Spleen (tissue), 11 donors: ENCODE results near the gene RUFY3. TPM values are rescaled to one million over a fixed set of nuclear protein-coding genes. Genes with fewer than 3 reads are reported as not detected.

ENCODE experiments used
- DNase-seq: peaks from one replicate; pipeline ENCODE4 v3.0.0-alpha.2; 2020
- H3K27ac ChIP-seq, 8 donors: fragments of 200-600 bp; sonication (generic) in 7 of 8; 1 replicate in 4 of 8; 2 replicates in 4 of 8; pipeline versions ENCODE4 v1.5.0 to v1.8.0; 2016 to 2021; ENCODE audit warnings: inconsistent platforms in 4 of 8, mild to moderate bottlenecking in 4 of 8, moderate library complexity in 1 of 8
- H3K27me3 ChIP-seq, 7 donors: fragments of 200-600 bp; sonication (generic) in 6 of 7; replicated peaks in 1 of 7; 1 replicate in 4 of 7; 2 replicates in 3 of 7; pipeline versions ENCODE4 v1.5.0 to v1.8.0; 2016 to 2021; ENCODE audit warnings: inconsistent platforms in 3 of 7, mild to moderate bottlenecking in 1 of 7
- H3K36me3 ChIP-seq, 6 donors: fragments of 200-600 bp; sonication (generic) in 5 of 6; 1 replicate in 4 of 6; 2 replicates in 2 of 6; pipeline versions ENCODE4 v1.5.0 to v1.8.0; 2016 to 2021; ENCODE audit warnings: inconsistent platforms in 2 of 6
- H3K4me1 ChIP-seq, 6 donors: fragments of 200-600 bp; sonication (generic) in 5 of 6; 1 replicate in 3 of 6; 2 replicates in 3 of 6; pipeline versions ENCODE4 v1.5.0 to v1.8.0; 2016 to 2021; ENCODE audit warnings: inconsistent platforms in 3 of 6
- H3K4me3 ChIP-seq, 8 donors: fragments of 200-600 bp; sonication (generic) in 7 of 8; 1 replicate in 4 of 8; 2 replicates in 4 of 8; pipeline versions ENCODE4 v1.5.0 to v1.8.0; 2016 to 2021; ENCODE audit warnings: inconsistent platforms in 4 of 8, mild to moderate bottlenecking in 4 of 8, moderate library complexity in 2 of 8
- H3K9me3 ChIP-seq, 8 donors: fragments of 200-600 bp; sonication (generic) in 7 of 8; 1 replicate in 4 of 8; 2 replicates in 4 of 8; pipeline versions ENCODE4 v1.5.0 to v1.8.0; 2016 to 2021; ENCODE audit warnings: inconsistent platforms in 4 of 8
- CTCF ChIP-seq, 11 experiments: fragments of 200-600 bp in 7 of 11; fragments of 450-650 bp in 4 of 11; sonication (generic) in 4 of 11; IDR thresholded peaks in 8 of 11; conservative IDR thresholded peaks in 3 of 11; 1 replicate in 7 of 11; 2 replicates in 4 of 11; pipeline versions ENCODE4 v1.4.0 to v1.8.0; 2016 to 2021; ENCODE audit warnings: antibody characterized with exemption in 11 of 11, inconsistent platforms in 4 of 11, mild to moderate bottlenecking in 1 of 11
- POLR2A ChIP-seq, 3 donors: fragments of 450-650 bp; IDR thresholded peaks; one replicate each; pipeline ENCODE4 v1.5.1; 2017; ENCODE audit warnings: antibody characterized with exemption in 3 of 3, mild to moderate bottlenecking in 1 of 3
- POLR2AphosphoS5 ChIP-seq, 3 donors: sonication (generic); formaldehyde crosslinking; IDR thresholded peaks; one replicate each; pipeline ENCODE4 v1.5.1; 2017; ENCODE audit warnings: antibody characterized with exemption in 3 of 3
- WGBS, 5 donors: extraction: QIAGEN DNeasy Blood & Tissue Kit in 3 of 5; methylation state at CpG; one replicate each; pipeline versions ENCODE4 v1.1.5 to v1.1.7; 2013 to 2018; 5-methylcytosine and 5-hydroxymethylcytosine counted together
- intact Hi-C: fragments of 100-400 bp; cut with DNase I; formaldehyde crosslinking; loops from one replicate; pipeline ENCODE4 v1.15.0; 2023; ENCODE audit warnings: low total_unique reads
- polyA plus RNA-seq, 3 donors: library from polyadenylated mRNA; stranded (reverse); fragments of 200-250 nt; gene quantifications; one replicate each; pipeline ENCODE4 v1.2.1, GENCODE V29; 2013
- total RNA-seq, 7 donors: library from RNA; depleted of rRNA in 3 of 7; stranded (reverse); fragments of >200 nt in 3 of 7; fragmentation: NEBNext Ultra II Directional in 4 of 7; extraction: Animal tissue kit (Norgen Biotek cat#: 25700) in 4 of 7; gene quantifications; one replicate each; pipeline versions ENCODE4 v1.1.0 to v1.2.1, GENCODE V29; 2016 to 2021
- donor health status: healthy with polysubstance abuse.
- donor health status: DM: no; HTN: no; CAD: no; lungs with moderate emphysema.
- donor health status: DM: no; HTN: no; CAD: no.
- donor health status: Bipolar disorder and iron deficiency.
- donor health status: healthy.
- donor health status: DM: no; HTN: no; CAD: no.
- donor health status: DM: yes; HTN: yes; CAD: no.

RUFY3 gene
- total and polyA plus RNA-seq, 10 donors = 19.2 to 96.8 (median 76.2) TPM

GRCh38 chr4:70754990-70755688 is 33.4 kb downstream of the RUFY3 start:
- no peak for TF ChIP-seq POLR2A (IDR thresholded peaks at IDR 0.05)
- no peak for TF ChIP-seq CTCF (IDR thresholded peaks at IDR 0.05 in 8 of 11, conservative IDR thresholded peaks at IDR 0.05 in 3 of 11)
- TF ChIP-seq POLR2AphosphoS5 (IDR thresholded peaks at IDR 0.05) = no peak
- H3K27ac ChIP-seq = peak overlapping the region in 7 of 8 donors; percentile 36 to 75 (median 68)
- H3K9me3 ChIP-seq = no peaks in the 10 kb centered on the region
- 72 to 87% (median 79%) methylated on average over 10 of the region's 10 CpGs for WGBS, 5 donors
- intact Hi-C loops = no loop called here
- no peak for DNase-seq
- H3K4me1 ChIP-seq = peaks cover 0 to 68% (median 43%) of the 10 kb centered on the region in 6 donors
- H3K4me3 ChIP-seq = peak overlapping the region in 2 of 8 donors; percentile 13 to 39
- no peaks in the 10 kb centered on the region for H3K36me3 ChIP-seq
- no peaks in the 10 kb centered on the region for H3K27me3 ChIP-seq

- no peak for TF ChIP-seq POLR2A (IDR thresholded peaks at IDR 0.05)
- no peak for TF ChIP-seq POLR2AphosphoS5 (IDR thresholded peaks at IDR 0.05)
- peak overlapping the region in 1 of 8 donors; percentile 44 for H3K27ac ChIP-seq
- H3K4me1 ChIP-seq = peaks cover 0 to 37% (median 28%) of the 10 kb centered on the region in 6 donors
- intact Hi-C loops = no loop called here
- WGBS, 5 donors = 78 to 97% (median 85%) methylated on average over 1 of the region's 1 CpG
- H3K4me3 ChIP-seq = peak overlapping the region in 2 of 8 donors; percentile 14 to 33
- H3K27me3 ChIP-seq = no peaks in the 10 kb centered on the region
- peaks cover 0 to 20% (median 8%) of the 10 kb centered on the region in 6 donors for H3K36me3 ChIP-seq
- no peaks in the 10 kb centered on the region for H3K9me3 ChIP-seq
- DNase-seq = no peak
Observed at GRCh38 chr4:70759126-70759525, 37.4 kb downstream of the RUFY3 start.

GRCh38 chr4:70759627-70760026 is 37.9 kb downstream of the RUFY3 start:
- TF ChIP-seq POLR2AphosphoS5 (IDR thresholded peaks at IDR 0.05) = no peak
- no peak for TF ChIP-seq CTCF (IDR thresholded peaks at IDR 0.05 in 8 of 11, conservative IDR thresholded peaks at IDR 0.05 in 3 of 11)
- no peak for TF ChIP-seq POLR2A (IDR thresholded peaks at IDR 0.05)
- H3K4me1 ChIP-seq = peaks cover 0 to 32% (median 24%) of the 10 kb centered on the region in 6 donors
- peak overlapping the region in 1 of 8 donors; percentile 44 for H3K27ac ChIP-seq
- H3K27me3 ChIP-seq = no peaks in the 10 kb centered on the region
- intact Hi-C loops = no loop called here
- no peaks in the 10 kb centered on the region for H3K9me3 ChIP-seq
- H3K36me3 ChIP-seq = peaks cover 0 to 25% (median 13%) of the 10 kb centered on the region in 6 donors
- DNase-seq = no peak
- H3K4me3 ChIP-seq = peak overlapping the region in 2 of 8 donors; percentile 14 to 33

GRCh38 chr4:70760662-70761061 is 38.9 kb downstream of the RUFY3 start:
- peaks cover 0 to 36% (median 21%) of the 10 kb centered on the region in 6 donors for H3K36me3 ChIP-seq
- H3K4me1 ChIP-seq = peaks cover 0 to 22% (median 16%) of the 10 kb centered on the region in 6 donors
- intact Hi-C loops = no loop called here
- no peaks in the 10 kb centered on the region for H3K27me3 ChIP-seq
- no peaks in the 10 kb centered on the region for H3K9me3 ChIP-seq
- 84 to 90% (median 89%) methylated on average over 1 of the region's 1 CpG for WGBS, 5 donors
- no peak for TF ChIP-seq POLR2AphosphoS5 (IDR thresholded peaks at IDR 0.05)
- no peak for TF ChIP-seq POLR2A (IDR thresholded peaks at IDR 0.05)
- no peak for TF ChIP-seq CTCF (IDR thresholded peaks at IDR 0.05 in 8 of 11, conservative IDR thresholded peaks at IDR 0.05 in 3 of 11)
- DNase-seq = no peak
- H3K27ac ChIP-seq = no peak overlapping the region
- no peak overlapping the region for H3K4me3 ChIP-seq
